Hepatocyte (in vitro differentiated cells): ENCODE results near the gene TUBA3E.

Experiments
- EZH2 ChIP-seq: fragments of 200-600 bp; sonication (generic); IDR thresholded peaks from 2 replicates; pipeline ENCODE4 v1.6.1; 2016; ENCODE audit warnings: antibody characterized with exemption, mild to moderate bottlenecking, borderline replicate concordance
- EZH2phosphoT487 ChIP-seq: fragments of 200-600 bp; sonication (generic); IDR thresholded peaks from one replicate; pipeline ENCODE4 v1.6.1; 2018; ENCODE audit warnings: antibody characterized with exemption, mild to moderate bottlenecking, low read depth, moderate library complexity; ENCODE audit not compliant: unreplicated experiment, severe bottlenecking
- TF ChIP-seq, protein P1 (sequence below): fragments of 200-600 bp; sonication (generic); IDR thresholded peaks from 2 replicates; pipeline ENCODE4 v1.5.1; 2016; ENCODE audit warnings: antibody characterized with exemption, mild to moderate bottlenecking; ENCODE audit not compliant: poor library complexity

DNA sequence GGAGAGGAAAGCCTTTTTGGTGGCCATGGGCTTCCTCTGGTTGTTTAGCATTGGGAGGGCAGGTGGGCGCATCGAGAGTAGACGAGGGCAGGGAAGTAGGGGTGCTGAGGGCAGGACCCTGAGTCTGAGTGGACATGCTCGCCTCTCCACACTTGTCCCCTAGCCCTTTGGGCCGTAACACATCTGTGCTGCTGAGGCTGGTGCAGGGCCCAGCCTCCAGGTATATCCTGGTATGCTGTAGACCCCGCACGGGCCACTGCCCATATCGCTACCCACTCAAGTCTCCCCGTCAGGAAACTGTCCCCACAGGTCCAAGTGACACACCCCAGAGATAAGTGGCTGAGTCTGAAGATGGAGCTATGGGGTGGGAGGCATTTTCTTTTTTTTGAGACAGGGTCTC lies 39.6 kb downstream of the TUBA3E start:
- TF ChIP-seq, protein P1, sequence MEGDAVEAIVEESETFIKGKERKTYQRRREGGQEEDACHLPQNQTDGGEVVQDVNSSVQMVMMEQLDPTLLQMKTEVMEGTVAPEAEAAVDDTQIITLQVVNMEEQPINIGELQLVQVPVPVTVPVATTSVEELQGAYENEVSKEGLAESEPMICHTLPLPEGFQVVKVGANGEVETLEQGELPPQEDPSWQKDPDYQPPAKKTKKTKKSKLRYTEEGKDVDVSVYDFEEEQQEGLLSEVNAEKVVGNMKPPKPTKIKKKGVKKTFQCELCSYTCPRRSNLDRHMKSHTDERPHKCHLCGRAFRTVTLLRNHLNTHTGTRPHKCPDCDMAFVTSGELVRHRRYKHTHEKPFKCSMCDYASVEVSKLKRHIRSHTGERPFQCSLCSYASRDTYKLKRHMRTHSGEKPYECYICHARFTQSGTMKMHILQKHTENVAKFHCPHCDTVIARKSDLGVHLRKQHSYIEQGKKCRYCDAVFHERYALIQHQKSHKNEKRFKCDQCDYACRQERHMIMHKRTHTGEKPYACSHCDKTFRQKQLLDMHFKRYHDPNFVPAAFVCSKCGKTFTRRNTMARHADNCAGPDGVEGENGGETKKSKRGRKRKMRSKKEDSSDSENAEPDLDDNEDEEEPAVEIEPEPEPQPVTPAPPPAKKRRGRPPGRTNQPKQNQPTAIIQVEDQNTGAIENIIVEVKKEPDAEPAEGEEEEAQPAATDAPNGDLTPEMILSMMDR: no peak
- no peak for TF ChIP-seq EZH2
- TF ChIP-seq EZH2phosphoT487: no peak
